ENCODE results near the gene MICB.

- TF ChIP-seq, protein P1, sequence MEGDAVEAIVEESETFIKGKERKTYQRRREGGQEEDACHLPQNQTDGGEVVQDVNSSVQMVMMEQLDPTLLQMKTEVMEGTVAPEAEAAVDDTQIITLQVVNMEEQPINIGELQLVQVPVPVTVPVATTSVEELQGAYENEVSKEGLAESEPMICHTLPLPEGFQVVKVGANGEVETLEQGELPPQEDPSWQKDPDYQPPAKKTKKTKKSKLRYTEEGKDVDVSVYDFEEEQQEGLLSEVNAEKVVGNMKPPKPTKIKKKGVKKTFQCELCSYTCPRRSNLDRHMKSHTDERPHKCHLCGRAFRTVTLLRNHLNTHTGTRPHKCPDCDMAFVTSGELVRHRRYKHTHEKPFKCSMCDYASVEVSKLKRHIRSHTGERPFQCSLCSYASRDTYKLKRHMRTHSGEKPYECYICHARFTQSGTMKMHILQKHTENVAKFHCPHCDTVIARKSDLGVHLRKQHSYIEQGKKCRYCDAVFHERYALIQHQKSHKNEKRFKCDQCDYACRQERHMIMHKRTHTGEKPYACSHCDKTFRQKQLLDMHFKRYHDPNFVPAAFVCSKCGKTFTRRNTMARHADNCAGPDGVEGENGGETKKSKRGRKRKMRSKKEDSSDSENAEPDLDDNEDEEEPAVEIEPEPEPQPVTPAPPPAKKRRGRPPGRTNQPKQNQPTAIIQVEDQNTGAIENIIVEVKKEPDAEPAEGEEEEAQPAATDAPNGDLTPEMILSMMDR (IDR thresholded peaks at IDR 0.05 in 2 of 3, conservative IDR thresholded peaks at IDR 0.05 in 1 of 3; ENCODE audit: borderline replicate concordance in 1 of 3, insufficient read depth in 1 of 3, low read depth in 2 of 3, low read length in 2 of 3): no peak
- TF ChIP-seq REST (IDR thresholded peaks at IDR 0.05; ENCODE audit: low read depth) (no peak), EZH2 (IDR thresholded peaks at IDR 0.05) (no peak), JUND (IDR thresholded peaks at IDR 0.05) (no peak), ZFX (IDR thresholded peaks at IDR 0.05) (no peak), POLR2AphosphoS5 (IDR thresholded peaks at IDR 0.05; ENCODE audit: low read depth, low read length) (no peak), POLR2A (IDR thresholded peaks at IDR 0.05; ENCODE audit: borderline replicate concordance, extremely low read depth, insufficient read depth, insufficient read length) (no peak)
Measured at GRCh38 chr6:31495580-31495979, 2.4 kb upstream of the MICB start.

Measured in HCT116 (cell line).